ENCODE results near the gene MAEL. TPM values are rescaled to one million over a fixed set of nuclear protein-coding genes. Genes with fewer than 3 reads are reported as not detected.
A peak's percentile ranks its signal among the peaks of the same experiment; 100 is the strongest.

The MAEL gene
- total RNA-seq, 1 experiment from 2014 or later = not detected

GRCh38 chr1:166944186-166944967, 44.7 kb upstream of the MAEL start:
- BruUV-seq (replicated peaks) = no TSS peak
- no peak overlapping the region for H3K4me2 ChIP-seq (ENCODE audit: low read length)
- H3K4me1 ChIP-seq (ENCODE audit: insufficient read depth, low read length) = 0 out of 2 replicates have a peak, but pooled peaks cover 8% of the 10 kb centered on the region
- H3K79me2 ChIP-seq (ENCODE audit: low read length) = no peaks in the 10 kb centered on the region
- H2AFZ ChIP-seq (ENCODE audit: low read length) = no peak overlapping the region
- no peak for ATAC-seq
- DNase-seq = peak; percentile 35
- H3K9me2 ChIP-seq (replicated peaks; ENCODE audit: low read length) = no peaks in the 10 kb centered on the region
- H4K20me1 ChIP-seq (ENCODE audit: low read length) = no peaks in the 10 kb centered on the region
- intact Hi-C loops (cut with micrococcal nuclease) = no loop called here
- no peaks in the 10 kb centered on the region for H3F3A ChIP-seq (ENCODE audit: low read length, unreplicated experiment)
- no peak overlapping the region for H3K27ac ChIP-seq (ENCODE audit: low read length)
- H3K9me3 ChIP-seq (ENCODE audit: low read length) = no peaks in the 10 kb centered on the region
- no peak overlapping the region for H3K9ac ChIP-seq (ENCODE audit: low read length)
- H3K27me3 ChIP-seq (ENCODE audit: low read length) = peaks cover 75% of the 10 kb centered on the region
- ChIA-PET POLR2A (ENCODE audit: unreplicated experiment) (no interaction called here), CTCF (no interaction called here)
- TF ChIP-seq EZH2phosphoT487 (IDR thresholded peaks at IDR 0.05; ENCODE audit: borderline replicate concordance, low read length) = no peak
- TF ChIP-seq, protein P1, sequence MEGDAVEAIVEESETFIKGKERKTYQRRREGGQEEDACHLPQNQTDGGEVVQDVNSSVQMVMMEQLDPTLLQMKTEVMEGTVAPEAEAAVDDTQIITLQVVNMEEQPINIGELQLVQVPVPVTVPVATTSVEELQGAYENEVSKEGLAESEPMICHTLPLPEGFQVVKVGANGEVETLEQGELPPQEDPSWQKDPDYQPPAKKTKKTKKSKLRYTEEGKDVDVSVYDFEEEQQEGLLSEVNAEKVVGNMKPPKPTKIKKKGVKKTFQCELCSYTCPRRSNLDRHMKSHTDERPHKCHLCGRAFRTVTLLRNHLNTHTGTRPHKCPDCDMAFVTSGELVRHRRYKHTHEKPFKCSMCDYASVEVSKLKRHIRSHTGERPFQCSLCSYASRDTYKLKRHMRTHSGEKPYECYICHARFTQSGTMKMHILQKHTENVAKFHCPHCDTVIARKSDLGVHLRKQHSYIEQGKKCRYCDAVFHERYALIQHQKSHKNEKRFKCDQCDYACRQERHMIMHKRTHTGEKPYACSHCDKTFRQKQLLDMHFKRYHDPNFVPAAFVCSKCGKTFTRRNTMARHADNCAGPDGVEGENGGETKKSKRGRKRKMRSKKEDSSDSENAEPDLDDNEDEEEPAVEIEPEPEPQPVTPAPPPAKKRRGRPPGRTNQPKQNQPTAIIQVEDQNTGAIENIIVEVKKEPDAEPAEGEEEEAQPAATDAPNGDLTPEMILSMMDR (conservative IDR thresholded peaks at IDR 0.05; ENCODE audit: low read depth, low read length) = no peak
- TF ChIP-seq EZH2 (IDR thresholded peaks at IDR 0.05; ENCODE audit: low read length, unreplicated experiment) = no peak
- H3K4me3 ChIP-seq (ENCODE audit: low read length) = no peak overlapping the region
- no peaks in the 10 kb centered on the region for H3K36me3 ChIP-seq (ENCODE audit: low read depth, low read length)

GRCh38 chr1:166947398-166948043, 41.6 kb upstream of the MAEL start:
- Histone ChIP-seq H3K9ac (ENCODE audit: low read length) (no peak overlapping the region), H3K4me2 (ENCODE audit: low read length) (no peak overlapping the region), H4K20me1 (ENCODE audit: low read length) (no peaks in the 10 kb centered on the region), H3K9me2 (replicated peaks; ENCODE audit: low read length) (no peaks in the 10 kb centered on the region), H3K4me1 (ENCODE audit: insufficient read depth, low read length) (peaks cover 16% of the 10 kb centered on the region), H2AFZ (ENCODE audit: low read length) (no peak overlapping the region), H3K27me3 (ENCODE audit: low read length) (peaks cover 61% of the 10 kb centered on the region), H3K4me3 (ENCODE audit: low read length) (no peak overlapping the region), H3K79me2 (ENCODE audit: low read length) (no peaks in the 10 kb centered on the region), H3K9me3 (ENCODE audit: low read length) (no peaks in the 10 kb centered on the region), H3K36me3 (ENCODE audit: low read depth, low read length) (no peaks in the 10 kb centered on the region), H3K27ac (ENCODE audit: low read length) (no peak overlapping the region), H3F3A (ENCODE audit: low read length, unreplicated experiment) (no peaks in the 10 kb centered on the region)
- TF ChIP-seq EZH2phosphoT487 (IDR thresholded peaks at IDR 0.05; ENCODE audit: borderline replicate concordance, low read length) (no peak), EZH2 (IDR thresholded peaks at IDR 0.05; ENCODE audit: low read length, unreplicated experiment) (no peak)
- TF ChIP-seq, protein P1 (conservative IDR thresholded peaks at IDR 0.05; ENCODE audit: low read depth, low read length) = no peak
- DNase-seq (no peak), ATAC-seq (no peak)
- BruUV-seq (replicated peaks) = no TSS peak
- POLR2A ChIA-PET (ENCODE audit: unreplicated experiment) = no interaction called here
- intact Hi-C loops (cut with micrococcal nuclease) = no loop called here
- CTCF ChIA-PET = no interaction called here

DNA sequence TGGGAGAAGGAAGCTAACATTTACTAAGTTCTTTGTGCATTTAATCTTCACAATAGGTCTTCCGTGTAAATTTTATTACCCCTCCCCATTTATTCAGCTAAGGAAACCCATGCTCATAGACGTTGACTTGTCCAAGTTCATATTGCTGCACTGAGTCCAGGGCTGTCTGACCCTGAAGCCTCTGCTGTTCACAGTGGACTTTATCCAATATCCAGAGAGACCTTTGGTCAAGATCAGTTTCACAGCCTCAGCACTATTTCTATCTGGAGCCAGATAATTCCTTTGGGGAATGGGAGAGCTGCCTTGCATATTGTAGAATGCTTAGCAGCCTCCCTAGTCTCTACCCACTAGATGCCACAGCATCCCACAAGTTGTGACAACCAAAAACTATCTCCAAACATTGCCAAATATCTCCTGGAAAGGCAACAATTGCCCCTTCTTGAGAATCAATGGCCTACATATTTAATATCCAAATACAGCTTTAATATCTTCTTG, 40.2 kb upstream of the MAEL start:
- CTCF ChIA-PET = no interaction called here

More for the DNA sequence above, 40.2 kb upstream of the MAEL start:
- TF ChIP-seq EZH2phosphoT487 (IDR thresholded peaks at IDR 0.05; ENCODE audit: borderline replicate concordance, low read length) (no peak), EZH2 (IDR thresholded peaks at IDR 0.05; ENCODE audit: low read length, unreplicated experiment) (no peak)
- TF ChIP-seq, protein P1 (conservative IDR thresholded peaks at IDR 0.05; ENCODE audit: low read depth, low read length) = no peak
- no peak for ATAC-seq
- Histone ChIP-seq H3K4me1 (ENCODE audit: insufficient read depth, low read length) (peaks cover 21% of the 10 kb centered on the region), H2AFZ (ENCODE audit: low read length) (no peak overlapping the region), H3K4me2 (ENCODE audit: low read length) (no peak overlapping the region), H3K79me2 (ENCODE audit: low read length) (no peaks in the 10 kb centered on the region), H3K4me3 (ENCODE audit: low read length) (no peak overlapping the region), H4K20me1 (ENCODE audit: low read length) (no peaks in the 10 kb centered on the region), H3K9me3 (ENCODE audit: low read length) (no peaks in the 10 kb centered on the region), H3F3A (ENCODE audit: low read length, unreplicated experiment) (no peaks in the 10 kb centered on the region), H3K9ac (ENCODE audit: low read length) (no peak overlapping the region), H3K27ac (ENCODE audit: low read length) (no peak overlapping the region), H3K36me3 (ENCODE audit: low read depth, low read length) (no peaks in the 10 kb centered on the region), H3K27me3 (ENCODE audit: low read length) (peaks cover 60% of the 10 kb centered on the region), H3K9me2 (replicated peaks; ENCODE audit: low read length) (no peaks in the 10 kb centered on the region)
- no peak for DNase-seq
- BruUV-seq (replicated peaks) = no TSS peak
- POLR2A ChIA-PET (ENCODE audit: unreplicated experiment) = no interaction called here
- intact Hi-C loops (cut with micrococcal nuclease) = no loop called here
